B cell (primary cell): ENCODE measurements around the gene CASP9. TPM values are rescaled to one million over a fixed set of nuclear protein-coding genes. Genes with fewer than 3 reads are reported as not detected.
A peak's percentile ranks its signal among the peaks of the same experiment; 100 is the strongest.

ENCODE experiments used
- ATAC-seq: fragments of 200-7000 bp; cut with Tn5 transposase; one replicate; pipeline ENCODE4 v1.10.0; 2021; ENCODE audit warnings: low read depth, mild to moderate bottlenecking, moderate number of reproducible peaks, moderate library complexity
- CTCF ChIA-PET: fragments of 350-600 bp; sonication (Branson Sonifier 250); formaldehyde crosslinking; loops from one replicate; lab custom pipeline; 2021; ENCODE audit warnings: antibody characterized with exemption, inconsistent platforms; lab: Charles Lee
- POLR2A ChIA-PET: fragments of 350-600 bp; sonication (Branson Sonifier 250); formaldehyde crosslinking; loops from one replicate; lab custom pipeline; 2021; ENCODE audit warnings: antibody characterized with exemption; lab: Charles Lee
- DNase-seq: peaks from one replicate; pipeline ENCODE4 v3.0.0; 2013
- H2AFZ ChIP-seq: 2 replicates; pipeline ENCODE4 v1.6.1; 2012; ENCODE audit warnings: mild to moderate bottlenecking, low read depth, low read length; ENCODE audit not compliant: insufficient read depth, poor library complexity, severe bottlenecking
- H3K27ac ChIP-seq, 2 donors: 1 replicate in 1 of 2; 2 replicates in 1 of 2; pipeline ENCODE4 v1.5.1; 2012 to 2013; ENCODE audit warnings: low read length in 2 of 2, mild to moderate bottlenecking in 2 of 2, moderate library complexity in 1 of 2
- H3K27me3 ChIP-seq, 4 experiments: fragments of 200-600 bp in 1 of 4; sonication (generic) in 1 of 4; replicated peaks in 1 of 4; 1 replicate in 2 of 4; 2 replicates in 2 of 4; pipeline versions ENCODE4 v1.6.1 to v1.7.0; 2013 to 2016; ENCODE audit warnings: low read length in 3 of 4, mild to moderate bottlenecking in 2 of 4, mixed read lengths in 1 of 4, moderate library complexity in 1 of 4; ENCODE audit not compliant: insufficient read depth in 4 of 4, control insufficient read depth in 3 of 4; ENCODE audit errors: control extremely low read depth in 1 of 4
- H3K36me3 ChIP-seq, 2 experiments: replicated peaks in 1 of 2; 1 replicate in 1 of 2; 2 replicates in 1 of 2; pipeline versions ENCODE4 v1.6.1 to v1.7.1; 2013; ENCODE audit warnings: low read length in 1 of 2; ENCODE audit not compliant: insufficient read depth in 2 of 2, control insufficient read depth in 1 of 2; ENCODE audit errors: control extremely low read depth in 1 of 2, extremely low read depth in 1 of 2
- H3K4me1 ChIP-seq, 2 donors: fragments of 200-600 bp in 1 of 2; sonication (generic) in 1 of 2; 1 replicate in 1 of 2; 2 replicates in 1 of 2; pipeline versions ENCODE4 v1.5.1 to v1.6.1; 2013 to 2017; ENCODE audit warnings: low read length in 2 of 2; ENCODE audit not compliant: control insufficient read depth in 2 of 2, insufficient read depth in 2 of 2
- H3K4me2 ChIP-seq: replicated peaks from 2 replicates; pipeline ENCODE3; 2012; ENCODE audit warnings: mild to moderate bottlenecking, low read depth, low read length; ENCODE audit not compliant: poor library complexity, severe bottlenecking
- H3K4me3 ChIP-seq, 5 experiments: fragments of 200-600 bp in 1 of 5; sonication (generic) in 1 of 5; 1 replicate in 3 of 5; 2 replicates in 2 of 5; pipeline versions ENCODE4 v1.5.1 to v1.7.0; 2011 to 2016; ENCODE audit warnings: low read length in 4 of 5, mild to moderate bottlenecking in 4 of 5, low read depth in 2 of 5, control low read depth in 1 of 5, moderate library complexity in 1 of 5; ENCODE audit not compliant: insufficient read depth in 1 of 5; ENCODE audit errors: control extremely low read depth in 1 of 5, extremely low read depth in 1 of 5
- H3K79me2 ChIP-seq: fragments of 200-600 bp; sonication (generic); one replicate; pipeline ENCODE4 v1.6.0; 2016; ENCODE audit warnings: low read length; ENCODE audit not compliant: control insufficient read depth, insufficient read depth
- H3K9ac ChIP-seq: fragments of 200-600 bp; sonication (generic); 2 replicates; pipeline ENCODE4 v1.6.1; 2017; ENCODE audit warnings: mild to moderate bottlenecking, low read length, moderate library complexity
- H3K9me3 ChIP-seq, 3 donors: one replicate each; pipeline versions ENCODE4 v1.6.1 to v1.7.1; 2013; ENCODE audit warnings: low read length in 2 of 3; ENCODE audit not compliant: control insufficient read depth in 2 of 3, insufficient read depth in 1 of 3; ENCODE audit errors: control extremely low read depth in 1 of 3
- H4K20me1 ChIP-seq: 2 replicates; pipeline ENCODE4 v1.6.0; 2012; ENCODE audit warnings: mild to moderate bottlenecking, low read length; ENCODE audit not compliant: insufficient read depth, control insufficient read depth, poor library complexity, severe bottlenecking
- H3K27ac Mint-ChIP-seq: one replicate; pipeline ENCODE4 v1.8.0; 2021; ENCODE audit warnings: mixed read lengths
- H3K27me3 Mint-ChIP-seq: one replicate; pipeline ENCODE4 v1.8.0; 2021; ENCODE audit warnings: mixed read lengths
- H3K4me1 Mint-ChIP-seq: one replicate; pipeline ENCODE4 v1.8.0; 2021; ENCODE audit warnings: mixed read lengths
- H3K4me3 Mint-ChIP-seq: one replicate; pipeline ENCODE4 v1.8.0; 2021; ENCODE audit warnings: mixed read lengths
- H3K9me3 Mint-ChIP-seq: one replicate; pipeline ENCODE4 v1.8.0; 2022; ENCODE audit warnings: mixed read lengths; ENCODE audit not compliant: insufficient read depth
- CTCF ChIP-seq: fragments of 200-600 bp; IDR thresholded peaks from one replicate; pipeline ENCODE4 v1.8.0; 2022; ENCODE audit warnings: antibody characterized with exemption, mild to moderate bottlenecking
- EZH2 ChIP-seq: IDR thresholded peaks from 2 replicates; pipeline ENCODE4 v1.6.1; 2012; ENCODE audit warnings: borderline replicate concordance, low read depth, mild to moderate bottlenecking, moderate library complexity, low read length; ENCODE audit not compliant: insufficient read depth, poor library complexity, severe bottlenecking
- WGBS: methylation state at CpG from one replicate; pipeline ENCODE4 v1.1.5; 2013; ENCODE audit warnings: missing lambda C conversion rate; ENCODE audit not compliant: insufficient coverage; 5-methylcytosine and 5-hydroxymethylcytosine counted together
- intact Hi-C: fragments of 100-400 bp; cut with micrococcal nuclease; formaldehyde crosslinking; loops from one replicate; pipeline ENCODE4 v1.10.0; 2022
- polyA plus RNA-seq: library from polyadenylated mRNA; depleted of rRNA; stranded (reverse); fragments of >200 nt; gene quantifications from 2 replicates; pipeline ENCODE4 v1.2.3, GENCODE V29; 2012
- total RNA-seq, 2 donors: library from RNA; stranded (reverse); fragments of 120-200 nt in 1 of 2; gene quantifications; 1 replicate in 1 of 2; 2 replicates in 1 of 2; pipeline versions ENCODE4 v1.2.3 to v1.2.4, GENCODE V29; 2013 to 2022

The CASP9 gene
- total and polyA plus RNA-seq, 2 donors (not counting 1 experiment from before 2014, with no cell fraction given): 16.8 to 22.9 TPM

GRCh38 chr1:15501208-15502032 is 22.6 kb downstream of the CASP9 start:
- H3K4me3 Mint-ChIP-seq: no peak overlapping the region

More at GRCh38 chr1:15501208-15502032, 22.6 kb downstream of the CASP9 start:
- Histone ChIP-seq H3K4me1 (no peaks in the 10 kb centered on the region), H3K4me3 (no peak overlapping the region), H3K4me2 (no peak overlapping the region), H3K9me3 (peaks cover 0 to 3% (median 0%) of the 10 kb centered on the region in 3 donors), H3K27ac (no peak overlapping the region), H2AFZ (no peak overlapping the region), H3K9ac (no peak overlapping the region), H3K79me2 (no peaks in the 10 kb centered on the region), H3K27me3 (no peaks in the 10 kb centered on the region), H3K36me3 (peaks cover 0 to 39% of the 10 kb centered on the region in 2 experiments), H4K20me1 (no peaks in the 10 kb centered on the region)
- 35% methylated on average over 8 of the region's 17 CpGs for WGBS
- peak; percentile 36 for ATAC-seq
- Mint-ChIP-seq H3K9me3 (no peaks in the 10 kb centered on the region), H3K4me1 (no peaks in the 10 kb centered on the region), H3K27ac (no peak overlapping the region), H3K27me3 (no peaks in the 10 kb centered on the region)
- intact Hi-C loops: no loop called here
- peak; percentile 79 for TF ChIP-seq CTCF
- no peak for TF ChIP-seq EZH2
- DNase-seq: peak; percentile 58
- POLR2A ChIA-PET: no interaction called here
- CTCF ChIA-PET: interaction anchor here (0.8 kb wide), 1 partner anchor 14 kb away, joined by 3 read pairs; no protein-coding TSS in a partner anchor
